Ovary (tissue), 9 donors: ENCODE data around the gene SLC38A1. TPM values are rescaled to one million over a fixed set of nuclear protein-coding genes. Genes with fewer than 3 reads are reported as not detected.

ENCODE experiments used
- DNase-seq, 5 donors: peaks; one replicate each; pipeline ENCODE4 v3.0.0-alpha.2; 2019 to 2020
- H3K27ac ChIP-seq, 2 donors: fragments of 200-600 bp; one replicate each; pipeline versions ENCODE4 v1.5.1 to v1.8.0; 2019 to 2022
- H3K27me3 ChIP-seq: fragments of 200-600 bp; one replicate; pipeline ENCODE4 v1.8.0; 2022
- H3K36me3 ChIP-seq: fragments of 200-600 bp; sonication (generic); one replicate; pipeline ENCODE4 v1.5.1; 2019
- H3K4me1 ChIP-seq: one replicate; pipeline ENCODE4 v1.8.1; 2013; ENCODE audit warnings: mild to moderate bottlenecking, moderate library complexity; ENCODE audit not compliant: insufficient read depth
- H3K4me3 ChIP-seq: fragments of 200-600 bp; sonication (generic); one replicate; pipeline ENCODE4 v1.5.1; 2017
- H3K9me3 ChIP-seq, 2 donors: fragments of 200-600 bp in 1 of 2; sonication (generic) in 1 of 2; one replicate each; pipeline versions ENCODE4 v1.5.1 to v1.8.1; 2013 to 2019; ENCODE audit warnings: mild to moderate bottlenecking in 1 of 2, moderate library complexity in 1 of 2
- CTCF ChIP-seq, 3 donors: fragments of 450-650 bp in 2 of 3; fragments of 200-600 bp in 1 of 3; IDR thresholded peaks; one replicate each; pipeline versions ENCODE4 v1.5.1 to v1.8.0; 2016 to 2022; ENCODE audit warnings: antibody characterized with exemption in 3 of 3, mild to moderate bottlenecking in 1 of 3
- EP300 ChIP-seq: sonication (generic); formaldehyde crosslinking; IDR thresholded peaks from one replicate; pipeline ENCODE4 v1.6.1; 2017; ENCODE audit warnings: antibody characterized with exemption
- POLR2A ChIP-seq: fragments of 450-650 bp; IDR thresholded peaks from one replicate; pipeline ENCODE4 v1.6.1; 2017; ENCODE audit warnings: antibody characterized with exemption, mild to moderate bottlenecking, moderate library complexity
- WGBS, 3 donors: extraction: QIAGEN DNeasy Blood & Tissue Kit in 1 of 3; methylation state at CpG; one replicate each; pipeline versions ENCODE4 v1.1.5 to v1.1.7; 2013 to 2017; 5-methylcytosine and 5-hydroxymethylcytosine counted together
- intact Hi-C, 4 donors: fragments of 100-400 bp; cut with DNase I; formaldehyde crosslinking; loops; one replicate each; pipeline versions ENCODE4 v1.11.0 to v1.15.1; 2022 to 2023
- polyA plus RNA-seq, 2 donors: library from polyadenylated mRNA; stranded (reverse); fragments of 200-250 nt in 1 of 2; fragments of 350-450 nt in 1 of 2; fragmentation: Illumina TruSeq in 1 of 2; extraction: RNeasy Lipid Tissue Mini Kit (QIAGEN cat#74804) in 1 of 2; gene quantifications; one replicate each; pipeline ENCODE4 v1.2.3, GENCODE V29; 2013 to 2014
- total RNA-seq, 7 donors: library from RNA; depleted of rRNA in 2 of 7; stranded (reverse); fragments of >200 nt in 2 of 7; fragmentation: NEBNext Ultra II Directional in 3 of 7; extraction: Animal tissue kit (Norgen Biotek cat#: 25700) in 3 of 7; gene quantifications; one replicate each; pipeline versions ENCODE4 v1.1.0 to v1.2.4, GENCODE V29; 2016 to 2023
- donor health status: DM: no; HTN: no; CAD: no; lungs with moderate emphysema.
- donor health status: DM: no; HTN: no; CAD: no.
- donor health status: Bipolar disorder and iron deficiency.
- donor health status: DM: yes; HTN: yes; CAD: no.
- donor health status: DM: no; HTN: no; CAD: no.
- donor health status: DM: yes; HTN: yes; CAD: no.

The SLC38A1 gene
- total and polyA plus RNA-seq, 9 donors: 4.6 to 86.3 (median 27.9) TPM

GRCh38 chr12:46183112-46183511, 85.7 kb downstream of the SLC38A1 start:
- intact Hi-C loops: no loop called here
- DNase-seq: no peak
- H3K27me3 ChIP-seq: no peaks in the 10 kb centered on the region
- H3K36me3 ChIP-seq: no peaks in the 10 kb centered on the region
- no peaks in the 10 kb centered on the region for H3K9me3 ChIP-seq
- H3K4me3 ChIP-seq: no peak overlapping the region
- no peaks in the 10 kb centered on the region for H3K4me1 ChIP-seq
- no peak overlapping the region for H3K27ac ChIP-seq
- TF ChIP-seq CTCF (IDR thresholded peaks at IDR 0.05): no peak
- TF ChIP-seq EP300: no peak
- TF ChIP-seq POLR2A: no peak
- 37 to 65% (median 49%) methylated on average over 2 of the region's 2 CpGs for WGBS, 3 donors

DNA sequence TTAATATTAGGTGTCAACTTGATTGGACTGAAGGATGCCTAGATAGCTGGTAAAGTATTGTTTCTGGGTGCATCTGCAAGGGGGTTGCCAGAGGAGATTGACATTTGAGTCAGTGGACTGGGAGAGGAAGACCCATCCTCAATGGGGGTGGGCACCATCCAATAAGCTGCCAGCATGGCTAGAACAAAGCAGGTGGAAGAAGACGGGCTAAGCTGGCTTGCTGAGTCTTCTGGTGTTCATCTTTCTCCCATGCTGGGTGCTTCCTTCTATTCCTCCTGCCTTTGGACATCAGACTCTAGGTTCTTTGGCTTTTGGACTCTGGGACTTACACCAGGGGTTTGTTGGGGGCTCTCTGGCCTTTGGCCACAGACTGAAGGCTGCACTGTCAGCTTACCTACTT, 87.4 kb downstream of the SLC38A1 start:
- Histone ChIP-seq H3K4me1 (no peaks in the 10 kb centered on the region), H3K27me3 (no peaks in the 10 kb centered on the region), H3K36me3 (no peaks in the 10 kb centered on the region), H3K4me3 (no peak overlapping the region), H3K27ac (no peak overlapping the region), H3K9me3 (no peaks in the 10 kb centered on the region)
- intact Hi-C loops: no loop called here
- 85 to 86% (median 86%) methylated on average over 1 of the region's 1 CpG for WGBS, 3 donors
- no peak for DNase-seq
- no peak for TF ChIP-seq EP300
- TF ChIP-seq POLR2A: no peak
- no peak for TF ChIP-seq CTCF (IDR thresholded peaks at IDR 0.05)

DNA sequence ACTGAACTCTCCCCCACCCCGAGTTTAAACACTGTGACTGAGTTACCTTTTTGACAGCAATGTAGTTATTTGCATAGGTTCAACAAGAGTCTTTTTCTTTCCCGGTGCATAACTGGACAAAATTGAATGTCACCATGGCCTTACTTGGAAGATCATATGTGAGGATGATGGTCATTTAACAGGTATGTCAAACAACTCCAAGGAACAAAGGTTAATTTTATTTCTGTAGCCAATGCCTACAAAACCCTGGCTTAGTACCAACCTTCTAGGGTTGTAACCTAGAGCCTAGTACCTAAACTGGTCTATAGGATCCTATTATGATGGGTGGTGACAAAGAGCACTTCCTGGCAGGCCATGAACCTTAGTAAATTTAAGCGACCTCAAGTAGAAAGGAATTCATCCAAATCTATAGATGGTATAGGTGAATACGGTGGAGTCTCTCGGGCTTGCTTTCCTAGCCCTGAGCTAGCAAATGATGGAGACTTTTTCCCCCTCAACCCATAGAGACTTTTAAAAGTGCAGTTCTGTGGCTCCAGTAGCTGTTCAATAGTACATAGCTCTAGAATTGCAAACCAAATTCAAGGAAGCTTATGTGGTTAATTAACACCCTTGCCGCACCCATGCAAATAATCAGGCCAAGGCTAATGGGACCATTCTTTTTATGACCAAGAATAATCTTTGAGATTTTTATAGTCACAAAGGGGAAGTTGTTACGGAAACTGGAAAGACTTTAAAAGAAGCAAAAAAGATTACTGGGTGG, 89.0 kb downstream of the SLC38A1 start:
- H3K36me3 ChIP-seq: no peaks in the 10 kb centered on the region
- H3K27ac ChIP-seq: no peak overlapping the region
- no peaks in the 10 kb centered on the region for H3K27me3 ChIP-seq
- no peaks in the 10 kb centered on the region for H3K4me1 ChIP-seq
- intact Hi-C loops: no loop called here
- DNase-seq: no peak
- TF ChIP-seq CTCF (IDR thresholded peaks at IDR 0.05) (no peak), EP300 (no peak), POLR2A (no peak)
- H3K9me3 ChIP-seq: no peaks in the 10 kb centered on the region
- H3K4me3 ChIP-seq: no peak overlapping the region
- WGBS, 3 donors: 87 to 89% (median 87%) methylated on average over 7 of the region's 7 CpGs

DNA sequence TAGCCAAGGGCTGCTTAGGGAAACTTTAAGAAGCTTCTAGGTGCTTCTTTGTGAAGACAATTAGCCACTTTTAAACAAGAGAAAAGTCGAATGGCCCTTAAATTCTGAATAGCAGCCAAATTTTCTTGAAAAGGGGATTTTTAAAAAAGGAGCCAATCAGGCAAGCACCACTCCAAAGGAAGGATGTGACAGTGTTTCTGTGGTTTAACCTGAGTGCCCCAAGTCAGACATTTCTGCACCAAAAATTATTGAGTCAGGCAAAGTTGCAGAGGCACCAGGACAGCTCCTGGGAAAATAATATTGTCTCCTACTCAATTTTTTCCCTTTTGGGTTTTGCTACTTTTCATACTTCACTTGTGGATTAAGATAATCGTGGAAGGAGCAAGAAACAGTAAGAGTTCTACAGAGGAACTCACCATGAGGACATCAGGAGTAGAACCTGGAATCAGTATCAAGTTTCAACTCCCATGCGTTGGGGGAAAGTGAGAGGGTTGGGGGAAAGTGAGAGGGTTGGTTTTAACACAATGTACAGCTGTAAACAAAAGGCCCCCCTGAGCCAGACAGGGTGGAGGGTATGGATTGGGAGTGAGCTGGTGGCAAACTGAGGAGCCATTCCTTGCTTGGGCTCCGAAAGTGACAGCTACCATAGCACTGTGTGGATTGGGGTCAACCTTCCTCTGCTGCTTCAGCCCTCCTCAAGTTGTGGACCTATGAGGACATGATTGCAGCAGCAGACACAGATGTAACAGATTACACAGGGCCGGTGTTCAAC, 90.8 kb downstream of the SLC38A1 start:
- Histone ChIP-seq H3K27me3 (no peaks in the 10 kb centered on the region), H3K4me1 (no peaks in the 10 kb centered on the region), H3K36me3 (no peaks in the 10 kb centered on the region), H3K4me3 (no peak overlapping the region), H3K9me3 (no peaks in the 10 kb centered on the region), H3K27ac (no peak overlapping the region)
- TF ChIP-seq POLR2A (no peak), CTCF (IDR thresholded peaks at IDR 0.05) (no peak), EP300 (no peak)
- no peak for DNase-seq
- intact Hi-C loops: no loop called here
- WGBS, 3 donors: 73 to 76% (median 74%) methylated on average over 5 of the region's 5 CpGs
